GM12873 (cell line): ENCODE measurements around the gene YES1.

Experiments
- CTCF ChIP-seq: IDR thresholded peaks from 2 replicates; pipeline ENCODE4 v1.5.1; 2012; ENCODE audit warnings: low read depth, mild to moderate bottlenecking, moderate library complexity, low read length, control low read depth; ENCODE audit not compliant: insufficient read depth; ENCODE audit errors: missing control alignments

YES1 gene

GRCh38 chr18:683531-683930, 128.5 kb downstream of the YES1 start:
- TF ChIP-seq CTCF = no peak

GRCh38 chr18:682833-683232, 129.2 kb downstream of the YES1 start:
- TF ChIP-seq CTCF = no peak

GRCh38 chr18:681985-682384, 130.1 kb downstream of the YES1 start:
- no peak for TF ChIP-seq CTCF

GRCh38 chr18:680392-680791, 131.7 kb downstream of the YES1 start:
- TF ChIP-seq CTCF = no peak

GRCh38 chr18:679516-679915, 132.5 kb downstream of the YES1 start:
- no peak for TF ChIP-seq CTCF

GRCh38 chr18:678482-679182, 133.4 kb downstream of the YES1 start:
- TF ChIP-seq CTCF = no peak

- no peak for TF ChIP-seq CTCF
Observed at GRCh38 chr18:677951-678381, 134.1 kb downstream of the YES1 start.
